Measurements from ENCODE around the gene RALGPS1. TPM values are rescaled to one million over a fixed set of nuclear protein-coding genes. Genes with fewer than 3 reads are reported as not detected.
A peak's percentile ranks its signal among the peaks of the same experiment; 100 is the strongest.

RALGPS1 gene
- polyA plus RNA-seq, 2 donors = 3.8 to 6.4 TPM

GRCh38 chr9:127186806-127187205 lies 272.2 kb downstream of the RALGPS1 start:
- Histone ChIP-seq H3K4me1 (ENCODE audit: control insufficient read depth in 2 of 2, insufficient read depth in 2 of 2, low read length in 1 of 2) (peaks cover 0 to 15% of the 10 kb centered on the region in 2 donors), H3K27me3 (ENCODE audit: control insufficient read depth in 1 of 2, insufficient read depth in 2 of 2, low read length in 2 of 2) (no peaks in the 10 kb centered on the region), H3K4me3 (ENCODE audit: low read depth in 1 of 2, low read length in 2 of 2) (no peak overlapping the region), H3K36me3 (ENCODE audit: control insufficient read depth in 2 of 2, insufficient read depth in 2 of 2, low read length in 1 of 2) (peaks cover 0 to 2% of the 10 kb centered on the region in 2 donors), H3K9me3 (ENCODE audit: control insufficient read depth in 2 of 2, insufficient read depth in 1 of 2, low read depth in 1 of 2, low read length in 1 of 2) (no peaks in the 10 kb centered on the region), H3K27ac (ENCODE audit: low read depth in 2 of 2, low read length in 1 of 2) (peak overlapping the region; percentile 85 to 96)
- WGBS, 2 donors = 63 to 81% methylated on average over 7 of the region's 7 CpGs

GRCh38 chr9:127187231-127187956 lies 272.8 kb downstream of the RALGPS1 start:
- no peaks in the 10 kb centered on the region for H3K9me3 ChIP-seq (ENCODE audit: control insufficient read depth in 2 of 2, insufficient read depth in 1 of 2, low read depth in 1 of 2, low read length in 1 of 2)
- peak overlapping the region; percentile 85 to 96 for H3K27ac ChIP-seq (ENCODE audit: low read depth in 2 of 2, low read length in 1 of 2)
- H3K27me3 ChIP-seq (ENCODE audit: control insufficient read depth in 1 of 2, insufficient read depth in 2 of 2, low read length in 2 of 2) = no peaks in the 10 kb centered on the region
- WGBS, 2 donors = 34 to 56% methylated on average over 14 of the region's 14 CpGs
- H3K4me3 ChIP-seq (ENCODE audit: low read depth in 1 of 2, low read length in 2 of 2) = no peak overlapping the region
- H3K4me1 ChIP-seq (ENCODE audit: control insufficient read depth in 2 of 2, insufficient read depth in 2 of 2, low read length in 1 of 2) = peaks cover 0 to 15% of the 10 kb centered on the region in 2 donors
- peaks cover 0 to 2% of the 10 kb centered on the region in 2 donors for H3K36me3 ChIP-seq (ENCODE audit: control insufficient read depth in 2 of 2, insufficient read depth in 2 of 2, low read length in 1 of 2)

- Histone ChIP-seq H3K36me3 (ENCODE audit: control insufficient read depth in 2 of 2, insufficient read depth in 2 of 2, low read length in 1 of 2) (peaks cover 0 to 2% of the 10 kb centered on the region in 2 donors), H3K27ac (ENCODE audit: low read depth in 2 of 2, low read length in 1 of 2) (peak overlapping the region; percentile 57 to 80), H3K4me1 (ENCODE audit: control insufficient read depth in 2 of 2, insufficient read depth in 2 of 2, low read length in 1 of 2) (peaks cover 0 to 12% of the 10 kb centered on the region in 2 donors), H3K9me3 (ENCODE audit: control insufficient read depth in 2 of 2, insufficient read depth in 1 of 2, low read depth in 1 of 2, low read length in 1 of 2) (no peaks in the 10 kb centered on the region), H3K4me3 (ENCODE audit: low read depth in 1 of 2, low read length in 2 of 2) (no peak overlapping the region), H3K27me3 (ENCODE audit: control insufficient read depth in 1 of 2, insufficient read depth in 2 of 2, low read length in 2 of 2) (no peaks in the 10 kb centered on the region)
- WGBS, 2 donors = 80 to 83% methylated on average over 4 of the region's 4 CpGs
These were observed 273.8 kb downstream of the RALGPS1 start for GRCh38 chr9:127188396-127188795.

- Histone ChIP-seq H3K9me3 (ENCODE audit: control insufficient read depth in 2 of 2, insufficient read depth in 1 of 2, low read depth in 1 of 2, low read length in 1 of 2) (no peaks in the 10 kb centered on the region), H3K27ac (ENCODE audit: low read depth in 2 of 2, low read length in 1 of 2) (no peak overlapping the region)
These were observed 275.0 kb downstream of the RALGPS1 start for GRCh38 chr9:127189628-127190027.

DNA sequence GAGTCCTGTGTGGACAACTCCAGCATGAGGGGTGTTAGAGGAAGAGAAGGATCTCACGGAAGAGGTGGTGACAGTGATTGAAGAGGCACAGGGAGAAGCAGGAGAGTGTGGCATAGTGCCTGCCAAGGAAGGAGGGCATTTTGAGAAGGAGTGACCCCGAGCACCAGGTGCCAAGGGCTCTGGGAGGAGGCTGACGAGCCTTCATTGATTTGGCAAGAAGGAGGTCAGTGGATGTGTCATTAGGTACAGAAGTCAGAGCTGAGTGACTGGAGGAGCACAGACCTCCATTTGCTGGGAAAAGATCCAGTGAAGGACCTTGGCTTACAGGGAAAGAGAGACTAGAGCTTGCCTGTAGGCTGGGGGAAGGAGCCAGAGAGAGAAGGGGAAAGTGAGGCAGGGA lies 278.2 kb downstream of the RALGPS1 start:
- no peaks in the 10 kb centered on the region for H3K36me3 ChIP-seq (ENCODE audit: control insufficient read depth in 2 of 2, insufficient read depth in 2 of 2, low read length in 1 of 2)
- WGBS, 2 donors = 91 to 94% methylated on average over 3 of the region's 3 CpGs
- H3K4me3 ChIP-seq (ENCODE audit: low read depth in 1 of 2, low read length in 2 of 2) = no peak overlapping the region
- H3K4me1 ChIP-seq (ENCODE audit: control insufficient read depth in 2 of 2, insufficient read depth in 2 of 2, low read length in 1 of 2) = peaks cover 0 to 17% of the 10 kb centered on the region in 2 donors
- no peaks in the 10 kb centered on the region for H3K9me3 ChIP-seq (ENCODE audit: control insufficient read depth in 2 of 2, insufficient read depth in 1 of 2, low read depth in 1 of 2, low read length in 1 of 2)
- no peaks in the 10 kb centered on the region for H3K27me3 ChIP-seq (ENCODE audit: control insufficient read depth in 1 of 2, insufficient read depth in 2 of 2, low read length in 2 of 2)
- H3K27ac ChIP-seq (ENCODE audit: low read depth in 2 of 2, low read length in 1 of 2) = no peak overlapping the region

More at GRCh38 chr9:127189628-127190027, 275.0 kb downstream of the RALGPS1 start:
- WGBS, 2 donors = 65 to 74% methylated on average over 5 of the region's 5 CpGs
- Histone ChIP-seq H3K27me3 (ENCODE audit: control insufficient read depth in 1 of 2, insufficient read depth in 2 of 2, low read length in 2 of 2) (no peaks in the 10 kb centered on the region), H3K4me1 (ENCODE audit: control insufficient read depth in 2 of 2, insufficient read depth in 2 of 2, low read length in 1 of 2) (peaks cover 0 to 13% of the 10 kb centered on the region in 2 donors), H3K36me3 (ENCODE audit: control insufficient read depth in 2 of 2, insufficient read depth in 2 of 2, low read length in 1 of 2) (no peaks in the 10 kb centered on the region), H3K4me3 (ENCODE audit: low read depth in 1 of 2, low read length in 2 of 2) (no peak overlapping the region)

- Histone ChIP-seq H3K36me3 (ENCODE audit: control insufficient read depth in 2 of 2, insufficient read depth in 2 of 2, low read length in 1 of 2) (no peaks in the 10 kb centered on the region), H3K27ac (ENCODE audit: low read depth in 2 of 2, low read length in 1 of 2) (no peak overlapping the region), H3K4me3 (ENCODE audit: low read depth in 1 of 2, low read length in 2 of 2) (no peak overlapping the region), H3K27me3 (ENCODE audit: control insufficient read depth in 1 of 2, insufficient read depth in 2 of 2, low read length in 2 of 2) (no peaks in the 10 kb centered on the region), H3K9me3 (ENCODE audit: control insufficient read depth in 2 of 2, insufficient read depth in 1 of 2, low read depth in 1 of 2, low read length in 1 of 2) (no peaks in the 10 kb centered on the region), H3K4me1 (ENCODE audit: control insufficient read depth in 2 of 2, insufficient read depth in 2 of 2, low read length in 1 of 2) (peaks cover 3 to 15% of the 10 kb centered on the region in 2 donors)
- WGBS, 2 donors = 94 to 96% methylated on average over 1 of the region's 1 CpG
These were observed 278.9 kb downstream of the RALGPS1 start for GRCh38 chr9:127193483-127193882.

DNA sequence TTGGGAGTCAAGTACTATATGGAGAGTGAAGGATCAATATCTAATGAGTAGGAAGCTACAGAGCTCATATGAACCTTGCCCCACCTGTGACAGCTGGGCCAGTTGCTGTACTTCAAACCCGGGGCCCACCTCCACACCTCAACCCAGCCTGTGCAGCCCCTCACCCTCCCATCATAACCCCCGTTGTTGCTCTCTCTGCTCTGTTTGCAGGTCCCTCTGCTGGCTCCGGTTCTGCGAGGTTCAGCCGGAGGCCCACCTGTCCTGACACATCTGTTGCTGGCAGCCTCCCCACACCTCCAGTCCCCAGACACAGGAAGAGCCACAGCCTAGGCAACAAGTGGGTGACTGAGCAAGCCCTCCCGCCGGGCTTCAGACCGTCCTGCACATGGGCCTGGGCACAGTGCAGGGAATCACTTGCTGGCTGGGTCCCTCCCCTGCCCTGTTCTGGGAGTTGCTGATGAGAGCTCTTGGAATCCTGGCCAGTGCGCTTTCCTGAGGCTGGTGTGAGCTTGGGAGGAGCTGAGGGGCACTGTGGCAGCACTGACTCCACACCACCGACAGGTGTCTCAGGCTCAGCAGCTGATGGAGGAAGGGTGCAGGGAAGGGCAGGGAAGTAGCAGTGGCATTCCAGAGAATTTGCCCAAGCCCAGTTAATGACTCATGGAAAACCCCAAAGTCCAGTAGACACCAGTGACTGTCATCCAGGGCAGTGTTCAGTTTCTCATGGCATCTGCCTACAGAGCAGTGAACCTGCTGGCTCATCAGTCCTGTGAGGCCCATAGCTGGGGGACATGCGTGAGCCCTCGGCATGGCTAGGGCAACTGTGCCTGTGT lies 280.5 kb downstream of the RALGPS1 start:
- H3K36me3 ChIP-seq (ENCODE audit: control insufficient read depth in 2 of 2, insufficient read depth in 2 of 2, low read length in 1 of 2) = peaks cover 0 to 3% of the 10 kb centered on the region in 2 donors
- H3K4me1 ChIP-seq (ENCODE audit: control insufficient read depth in 2 of 2, insufficient read depth in 2 of 2, low read length in 1 of 2) = peaks cover 9 to 23% of the 10 kb centered on the region in 2 donors
- no peak overlapping the region for H3K4me3 ChIP-seq (ENCODE audit: low read depth in 1 of 2, low read length in 2 of 2)
- no peaks in the 10 kb centered on the region for H3K27me3 ChIP-seq (ENCODE audit: control insufficient read depth in 1 of 2, insufficient read depth in 2 of 2, low read length in 2 of 2)
- WGBS, 2 donors = 61 to 74% methylated on average over 12 of the region's 12 CpGs
- H3K27ac ChIP-seq (ENCODE audit: low read depth in 2 of 2, low read length in 1 of 2) = no peak overlapping the region
- no peaks in the 10 kb centered on the region for H3K9me3 ChIP-seq (ENCODE audit: control insufficient read depth in 2 of 2, insufficient read depth in 1 of 2, low read depth in 1 of 2, low read length in 1 of 2)

- whole genome bisulfite sequencing, 2 donors = 91 to 93% methylated on average over 19 of the region's 19 CpGs
- Histone ChIP-seq H3K36me3 (ENCODE audit: control insufficient read depth in 2 of 2, insufficient read depth in 2 of 2, low read length in 1 of 2) (peaks cover 0 to 3% of the 10 kb centered on the region in 2 donors), H3K27me3 (ENCODE audit: control insufficient read depth in 1 of 2, insufficient read depth in 2 of 2, low read length in 2 of 2) (no peaks in the 10 kb centered on the region), H3K9me3 (ENCODE audit: control insufficient read depth in 2 of 2, insufficient read depth in 1 of 2, low read depth in 1 of 2, low read length in 1 of 2) (no peaks in the 10 kb centered on the region), H3K27ac (ENCODE audit: low read depth in 2 of 2, low read length in 1 of 2) (peak overlapping the region in 1 of 2 donors; percentile 47), H3K4me3 (ENCODE audit: low read depth in 1 of 2, low read length in 2 of 2) (no peak overlapping the region), H3K4me1 (ENCODE audit: control insufficient read depth in 2 of 2, insufficient read depth in 2 of 2, low read length in 1 of 2) (peaks cover 9 to 23% of the 10 kb centered on the region in 2 donors)
These were observed 281.6 kb downstream of the RALGPS1 start for GRCh38 chr9:127195976-127196825.

DNA sequence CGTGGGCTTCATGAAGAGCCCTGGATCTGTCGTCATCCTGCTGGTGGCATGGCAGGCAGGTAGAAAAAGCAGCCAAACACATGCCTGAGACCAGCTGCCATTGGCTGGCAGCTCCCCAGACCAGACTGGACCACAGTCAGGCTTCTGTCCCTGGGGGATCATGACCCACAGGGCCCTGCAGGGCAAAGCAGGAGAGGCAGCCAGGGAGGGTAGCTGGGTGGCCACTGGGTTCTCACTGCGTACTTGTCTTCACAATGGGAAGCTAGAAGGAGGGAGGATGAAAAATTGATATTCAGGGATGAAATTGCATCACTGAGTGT lies 282.2 kb downstream of the RALGPS1 start:
- Histone ChIP-seq H3K4me3 (ENCODE audit: low read depth in 1 of 2, low read length in 2 of 2) (no peak overlapping the region), H3K36me3 (ENCODE audit: control insufficient read depth in 2 of 2, insufficient read depth in 2 of 2, low read length in 1 of 2) (peaks cover 0 to 3% of the 10 kb centered on the region in 2 donors), H3K27me3 (ENCODE audit: control insufficient read depth in 1 of 2, insufficient read depth in 2 of 2, low read length in 2 of 2) (no peaks in the 10 kb centered on the region), H3K27ac (ENCODE audit: low read depth in 2 of 2, low read length in 1 of 2) (peak overlapping the region in 1 of 2 donors; percentile 19), H3K9me3 (ENCODE audit: control insufficient read depth in 2 of 2, insufficient read depth in 1 of 2, low read depth in 1 of 2, low read length in 1 of 2) (no peaks in the 10 kb centered on the region), H3K4me1 (ENCODE audit: control insufficient read depth in 2 of 2, insufficient read depth in 2 of 2, low read length in 1 of 2) (peaks cover 9 to 23% of the 10 kb centered on the region in 2 donors)
- WGBS, 2 donors = 53 to 59% methylated on average over 3 of the region's 3 CpGs
